SK-N-DZ (cell line): ENCODE results near the gene DGKG. TPM values are rescaled to one million over a fixed set of nuclear protein-coding genes. Genes with fewer than 3 reads are reported as not detected.

Source experiments
- DNase-seq: peaks from one replicate; pipeline ENCODE4 v3.0.0-alpha.2; 2015; ENCODE audit warnings: low spot score
- polyA plus RNA-seq, 2 experiments: library from polyadenylated mRNA; depleted of rRNA; stranded (reverse); fragments of >200 nt; gene quantifications; 2 replicates each; pipeline ENCODE4 v1.2.3, GENCODE V29; 2014

DGKG gene
- polyA plus RNA-seq (2014; cell fraction: cytosol; rRNA removed): not detected in 2 replicates
- polyA plus RNA-seq (2014; cell fraction: nucleus; rRNA removed): not detected in 2 replicates

DNA sequence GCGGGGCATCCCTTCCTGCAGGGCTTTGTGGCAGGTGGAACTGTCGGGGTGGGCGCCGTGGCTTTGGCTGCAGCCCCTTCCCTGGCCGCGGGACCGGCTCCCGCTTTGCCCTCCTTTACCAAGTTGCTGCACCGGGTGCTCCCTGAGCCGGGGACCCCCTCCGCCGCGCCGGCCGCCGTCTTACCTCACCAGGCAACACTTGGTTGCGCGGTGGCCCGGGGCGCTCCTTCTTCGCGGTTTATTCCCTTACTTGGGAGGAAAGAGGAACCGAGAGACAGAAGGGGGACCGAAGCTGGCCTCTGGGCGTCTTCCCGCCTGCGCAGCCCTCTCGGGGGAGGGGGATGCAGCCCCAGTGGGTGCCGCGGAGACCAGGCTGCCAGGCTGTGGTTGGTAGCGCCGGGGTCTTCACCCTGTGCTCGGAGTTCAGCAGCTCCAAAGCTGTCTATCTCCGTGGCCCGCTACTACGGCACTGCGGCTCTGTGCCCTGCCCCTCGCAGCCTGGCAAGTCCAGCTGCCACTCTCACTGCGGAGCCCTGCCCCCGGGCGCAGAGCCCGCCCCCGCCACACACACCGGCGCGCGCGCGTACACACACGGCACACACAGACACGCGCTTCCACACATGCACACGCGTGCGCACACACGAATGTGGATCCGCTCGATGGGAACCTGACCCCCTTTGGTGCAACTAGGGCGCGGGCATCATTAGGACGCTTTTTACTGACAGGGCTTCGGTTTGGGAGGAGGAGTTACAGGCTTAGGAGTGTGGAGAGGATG lies at the start of gene DGKG:
Gene DGKG, minus strand, starts transcription at position 473 of the 775 bp plus-strand sequence. CDS start 41,775 bp downstream, outside the sequence.
- no peak for DNase-seq

DNA sequence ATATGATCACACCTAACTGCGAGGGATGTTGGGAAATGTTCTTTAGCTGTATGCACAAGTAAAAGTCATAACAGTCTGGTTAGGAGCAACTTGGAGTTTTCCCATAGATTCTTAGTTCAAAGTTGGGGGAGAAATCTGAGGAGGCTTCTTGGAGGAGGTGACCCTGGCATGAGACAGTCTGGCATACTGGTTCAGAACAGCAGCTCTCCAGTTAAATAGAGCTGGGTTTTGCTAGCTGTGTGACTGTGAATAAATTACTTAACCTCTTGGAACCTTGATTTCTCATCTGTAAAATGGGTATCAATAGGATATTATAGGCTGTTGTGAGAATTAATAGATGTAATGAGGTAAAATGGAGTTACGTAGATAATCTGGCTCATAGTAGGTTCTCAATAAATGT lies 49.1 kb upstream of the DGKG start:
- DNase-seq: no peak

DNA sequence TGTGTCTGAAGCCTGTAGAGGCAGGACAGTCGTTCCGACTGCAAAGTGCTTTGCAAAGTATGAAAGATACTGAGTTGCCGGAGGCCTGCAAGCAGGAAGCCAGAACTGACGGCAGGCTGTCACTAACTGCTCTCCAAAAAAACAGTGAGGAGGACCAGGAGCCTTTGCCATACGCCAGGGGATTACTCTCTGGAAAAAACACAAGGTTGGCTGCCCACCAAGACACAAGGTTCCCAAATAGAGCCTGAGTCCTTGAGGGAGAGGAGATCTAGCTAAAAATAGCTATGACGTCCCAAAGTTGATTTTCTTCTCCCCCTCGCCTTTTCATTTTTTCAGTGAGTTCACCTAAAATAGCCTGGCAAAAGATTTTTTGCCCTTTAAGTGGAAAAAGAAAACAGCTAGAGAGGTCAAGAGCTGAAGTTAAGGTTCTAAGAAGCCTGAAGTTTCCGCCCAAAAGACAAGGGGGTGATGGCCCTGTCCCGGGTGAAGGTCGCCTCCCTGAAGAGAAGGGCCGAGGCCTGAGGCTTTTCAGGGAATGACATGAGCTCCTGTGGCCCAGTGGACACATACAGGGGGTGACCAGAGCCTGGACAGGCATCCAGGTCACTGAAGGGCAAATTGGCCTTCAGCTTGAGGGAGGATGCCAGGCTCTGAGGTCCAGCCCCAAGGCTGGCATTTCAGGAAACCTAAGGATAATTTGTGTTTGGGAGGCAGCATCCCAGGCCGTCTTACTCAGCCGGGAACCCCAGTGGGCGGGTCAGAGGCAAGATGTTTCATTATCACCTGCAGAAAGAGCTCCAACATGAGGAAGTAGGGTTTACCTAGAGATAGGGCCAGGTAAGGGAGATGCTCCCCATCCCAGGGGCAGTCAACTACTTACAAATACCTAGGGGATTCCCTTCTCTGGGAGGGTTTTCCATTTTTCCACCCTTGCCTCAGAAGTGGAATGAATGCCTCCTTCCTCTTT lies 44.9 kb upstream of the DGKG start:
- DNase-seq: no peak

DNA sequence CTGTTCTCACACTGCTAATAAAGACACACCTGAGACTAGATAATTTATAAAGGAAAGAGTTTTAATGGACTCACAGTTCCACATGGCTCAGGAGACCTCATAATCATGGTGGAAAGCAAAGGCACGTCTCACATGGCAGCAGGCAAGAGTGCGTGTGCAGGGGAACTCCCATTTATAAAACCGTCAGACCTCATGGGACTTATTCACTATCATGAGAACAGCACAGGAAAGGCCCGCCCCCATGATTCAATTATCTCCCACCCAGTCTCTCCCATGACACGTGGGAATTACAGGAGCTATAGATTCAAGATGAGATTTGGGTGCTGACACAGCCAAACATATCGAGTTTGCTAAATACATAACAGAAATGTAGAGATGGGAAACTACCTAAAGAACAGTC lies 39.5 kb upstream of the DGKG start:
- DNase-seq: no peak

DNA sequence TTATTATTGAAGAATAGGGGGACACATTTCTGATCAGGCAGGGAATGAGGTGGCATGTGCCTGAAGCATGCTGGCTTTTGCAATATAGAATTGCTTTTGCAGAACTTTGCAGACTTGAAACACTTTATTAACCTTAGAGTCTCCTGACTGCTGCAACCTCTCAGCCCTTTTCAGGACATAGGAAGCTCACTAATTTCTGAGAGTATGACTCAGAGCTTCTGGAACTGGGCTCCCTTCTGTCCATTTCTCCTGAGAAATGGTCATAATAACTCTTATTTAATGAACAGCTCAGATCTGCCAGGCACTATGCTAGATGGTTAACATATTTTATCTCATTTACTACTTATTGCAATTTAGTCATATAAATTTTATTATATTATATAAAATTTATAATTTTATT lies 38.6 kb upstream of the DGKG start:
- no peak for DNase-seq

DNA sequence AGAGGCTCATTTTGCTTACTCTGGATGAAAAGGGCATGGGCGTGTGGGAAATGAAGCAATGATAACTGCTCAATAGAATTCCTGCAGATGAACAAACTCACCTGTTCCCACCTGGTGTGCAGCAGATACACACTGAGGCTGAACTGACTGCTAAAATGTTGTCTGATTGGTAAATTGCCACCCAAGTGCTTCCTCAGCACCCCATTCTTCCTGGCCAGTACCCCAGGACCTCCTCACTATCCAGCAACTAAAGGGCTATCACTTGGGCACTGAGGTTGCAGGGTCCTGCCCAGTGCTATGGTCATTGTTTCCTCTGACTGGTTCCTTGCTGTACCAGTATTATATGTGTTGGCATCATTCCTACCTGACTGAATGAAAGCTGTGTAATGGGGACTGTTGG lies 38.0 kb upstream of the DGKG start:
- DNase-seq: no peak

DNA sequence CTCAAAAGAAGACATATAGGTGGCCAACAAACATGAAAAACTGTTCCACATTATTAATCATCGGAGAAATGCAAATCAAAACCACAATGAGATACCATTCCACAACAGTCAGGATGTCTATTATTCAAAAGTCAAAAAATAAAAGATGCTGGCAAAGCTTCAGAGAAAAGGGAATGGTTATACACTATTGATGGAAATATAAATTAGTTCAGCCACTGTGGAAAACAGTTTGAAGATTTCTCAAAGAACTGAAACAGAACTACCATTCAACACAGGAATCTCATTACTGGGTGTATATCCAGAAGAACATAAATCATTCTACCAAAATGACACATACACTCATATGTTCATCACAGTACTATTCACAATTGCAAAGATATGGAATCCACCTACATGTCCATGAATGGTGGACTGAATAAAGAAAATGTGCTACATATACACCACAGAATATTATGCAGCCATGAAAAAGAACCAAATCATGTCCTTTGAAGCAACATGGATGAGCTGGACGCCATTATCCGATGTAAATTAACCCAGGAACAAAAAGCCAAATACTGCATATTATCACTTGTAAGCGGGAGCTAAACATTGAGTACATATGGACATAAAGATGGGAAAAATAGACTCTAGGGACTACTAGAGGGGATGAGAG lies 32.7 kb upstream of the DGKG start:
- no peak for DNase-seq

DNA sequence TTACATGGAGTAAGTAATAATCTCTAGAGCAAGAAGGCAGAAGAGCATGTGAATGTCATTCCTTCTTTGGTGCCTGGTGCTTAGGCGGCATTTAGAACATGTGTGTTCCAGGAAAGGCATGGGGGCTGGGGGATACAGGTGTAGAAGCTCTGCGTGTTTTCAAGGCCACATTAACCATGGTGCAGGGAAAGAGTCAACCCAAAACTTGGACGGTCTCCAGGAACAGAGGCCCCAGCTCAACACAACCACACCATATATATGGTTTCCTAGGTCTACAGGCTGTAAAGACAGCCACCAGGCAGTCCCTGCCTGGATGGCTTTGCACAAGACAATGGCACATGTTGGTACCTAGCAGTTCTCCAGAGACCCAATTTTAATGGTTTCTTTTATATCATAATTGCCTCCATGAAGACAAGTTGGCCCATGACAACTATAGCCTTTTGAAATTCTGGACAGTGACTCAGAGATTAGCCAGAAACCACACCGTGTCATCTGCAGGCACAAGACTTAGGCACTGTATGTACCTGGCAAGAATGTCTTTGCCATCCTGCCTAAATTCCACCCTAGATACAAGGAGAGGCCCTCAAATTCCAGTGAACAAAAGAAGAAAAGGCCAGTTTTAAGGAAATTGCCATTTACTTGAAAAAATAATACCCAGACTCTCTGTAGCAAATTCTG lies 25.0 kb upstream of the DGKG start:
- no peak for DNase-seq

DNA sequence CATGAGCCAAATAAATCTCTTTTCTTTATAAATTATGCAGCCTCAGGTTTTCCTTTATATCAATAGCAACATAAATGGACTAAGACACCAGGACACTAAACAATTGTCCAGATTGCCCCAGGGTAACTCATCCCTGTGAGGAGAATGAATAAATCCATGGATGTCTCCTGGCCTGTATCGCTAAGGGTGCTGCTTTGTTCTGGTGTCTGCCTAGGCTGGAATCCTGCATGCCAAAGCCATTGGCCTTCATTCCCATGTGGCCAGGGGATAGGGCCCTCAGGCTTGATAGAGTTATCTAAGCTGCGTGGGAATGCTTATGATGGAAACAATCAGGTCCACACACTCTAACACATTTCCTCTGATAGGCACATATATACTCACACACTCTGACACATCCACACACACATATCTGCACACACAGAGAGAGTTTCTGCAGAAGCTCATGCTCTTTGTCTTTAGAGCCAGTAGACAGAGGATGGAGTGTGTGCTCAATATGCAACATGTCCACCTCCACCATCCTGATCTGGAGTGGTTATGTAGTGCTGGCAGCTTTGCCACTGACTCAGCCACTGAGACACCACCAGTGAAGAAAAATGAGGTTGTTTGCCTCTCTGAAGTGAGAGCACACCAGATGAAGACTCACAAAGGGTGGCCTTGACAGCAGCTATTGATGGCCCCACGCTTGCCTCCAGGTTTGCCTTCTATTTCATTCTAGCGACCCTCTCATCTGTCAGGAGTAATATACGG lies 24.0 kb upstream of the DGKG start:
- DNase-seq: no peak

DNA sequence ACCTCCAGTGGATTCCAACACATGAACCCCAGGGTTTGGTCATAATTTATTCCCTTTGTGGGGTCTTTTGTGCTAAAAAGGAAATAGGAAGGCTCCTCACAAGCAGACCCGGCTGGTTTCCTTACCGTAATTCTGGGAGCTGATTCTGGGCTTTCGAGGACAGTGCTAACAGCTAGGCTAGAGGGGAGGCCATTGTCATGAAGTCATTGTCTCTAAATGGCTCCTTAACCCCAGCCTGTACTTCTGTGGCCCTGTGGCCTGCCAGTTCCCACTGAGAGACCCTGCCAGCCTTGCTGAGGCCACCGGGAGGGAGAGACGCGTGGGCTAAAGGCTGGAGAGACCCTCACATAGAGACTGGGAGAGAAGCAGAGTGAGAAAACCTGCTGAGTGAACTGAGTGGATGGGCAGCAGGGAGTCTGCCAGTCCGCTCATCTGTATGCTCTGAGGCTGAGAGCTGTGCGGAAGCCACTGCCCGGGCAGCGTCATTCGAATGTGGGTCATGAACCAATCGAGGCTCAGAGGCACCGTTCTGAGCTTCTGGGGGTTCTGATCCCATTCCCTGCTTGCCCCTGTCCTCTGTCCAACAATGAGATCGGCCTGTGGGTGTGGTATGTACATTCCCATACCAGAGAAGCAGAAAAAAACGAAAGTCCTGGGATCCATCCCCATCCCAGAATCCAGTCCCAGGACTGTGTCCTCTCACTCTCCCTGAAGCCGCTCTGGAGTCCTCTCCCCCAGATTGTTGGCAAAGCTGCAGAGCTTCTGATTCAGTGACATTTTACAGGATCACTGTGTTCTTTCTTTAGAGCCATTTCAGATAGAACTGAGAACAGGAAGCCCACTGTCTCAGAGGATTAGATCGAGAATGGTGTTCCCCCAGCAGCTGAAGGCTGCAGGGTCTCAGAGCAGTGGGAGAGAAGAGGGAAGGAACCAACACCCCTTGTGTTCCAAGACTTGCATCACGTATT lies 21.3 kb upstream of the DGKG start:
- DNase-seq: no peak

DNA sequence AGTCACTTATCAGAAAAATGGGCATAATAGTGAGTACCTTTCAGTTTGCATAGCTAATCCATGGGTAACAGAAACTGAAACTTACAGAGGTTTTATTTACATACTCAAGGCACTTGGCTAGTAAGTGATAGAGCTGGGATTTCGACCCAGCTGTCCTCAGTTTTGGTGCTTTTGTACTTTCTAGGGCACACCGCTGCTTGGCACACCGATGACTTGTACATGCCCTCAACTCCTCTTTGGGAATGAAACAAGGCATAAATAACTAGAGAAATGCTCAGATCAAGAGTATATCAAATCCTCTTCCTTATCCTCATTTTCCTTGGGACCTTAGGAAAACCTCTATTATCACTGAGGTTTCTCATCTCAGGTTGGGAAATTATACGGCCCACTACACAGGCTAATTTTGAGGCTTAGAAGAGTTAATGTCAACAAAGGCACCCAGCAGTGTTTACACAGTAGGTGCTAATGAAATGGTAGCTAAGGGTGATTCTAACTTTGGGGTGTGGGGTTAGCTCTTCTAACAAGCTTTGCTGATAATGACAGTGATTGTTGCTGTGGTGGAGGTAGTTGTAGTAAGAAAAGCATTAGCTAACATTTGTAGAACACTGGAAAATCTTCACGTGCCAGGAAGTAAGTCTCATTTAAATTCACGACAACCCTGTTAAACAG lies 20.3 kb upstream of the DGKG start:
- DNase-seq: no peak

DNA sequence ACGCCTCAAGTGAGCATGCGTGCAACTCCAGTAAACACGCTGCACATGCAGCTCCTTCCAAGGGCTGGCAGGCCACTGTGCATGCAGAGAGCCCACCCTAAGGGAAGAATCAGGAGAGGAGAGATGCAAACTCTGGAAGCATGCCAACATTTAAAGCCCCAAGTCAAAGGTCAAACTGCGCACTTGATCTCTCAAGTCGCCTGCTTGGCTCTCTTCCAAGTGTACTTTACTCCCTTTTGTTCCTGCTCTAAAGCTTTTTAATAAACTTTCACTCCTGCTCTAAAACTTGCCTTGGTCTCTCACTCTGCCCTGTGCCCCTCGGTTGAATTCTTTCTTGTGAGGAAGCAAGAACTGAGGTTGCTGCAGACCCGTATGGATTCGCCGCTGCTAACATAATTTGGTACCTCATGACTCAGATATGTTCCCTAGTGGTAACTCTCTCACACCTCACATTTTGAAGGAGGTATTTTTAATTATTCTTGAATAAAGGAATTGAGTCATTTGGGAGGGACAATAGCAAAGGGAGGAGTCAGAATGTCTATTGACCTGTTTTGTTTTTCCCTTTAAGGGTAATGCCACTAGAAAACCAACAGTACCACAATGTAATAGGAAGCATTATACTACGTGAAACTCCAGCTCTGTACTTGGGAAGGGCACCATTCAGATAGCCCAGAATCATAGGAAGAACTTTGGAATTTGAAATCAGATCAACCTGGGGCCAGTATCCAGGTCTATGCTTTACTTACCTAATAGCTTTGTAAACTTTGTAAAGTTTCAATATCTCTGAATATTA lies 19.6 kb upstream of the DGKG start:
- no peak for DNase-seq

DNA sequence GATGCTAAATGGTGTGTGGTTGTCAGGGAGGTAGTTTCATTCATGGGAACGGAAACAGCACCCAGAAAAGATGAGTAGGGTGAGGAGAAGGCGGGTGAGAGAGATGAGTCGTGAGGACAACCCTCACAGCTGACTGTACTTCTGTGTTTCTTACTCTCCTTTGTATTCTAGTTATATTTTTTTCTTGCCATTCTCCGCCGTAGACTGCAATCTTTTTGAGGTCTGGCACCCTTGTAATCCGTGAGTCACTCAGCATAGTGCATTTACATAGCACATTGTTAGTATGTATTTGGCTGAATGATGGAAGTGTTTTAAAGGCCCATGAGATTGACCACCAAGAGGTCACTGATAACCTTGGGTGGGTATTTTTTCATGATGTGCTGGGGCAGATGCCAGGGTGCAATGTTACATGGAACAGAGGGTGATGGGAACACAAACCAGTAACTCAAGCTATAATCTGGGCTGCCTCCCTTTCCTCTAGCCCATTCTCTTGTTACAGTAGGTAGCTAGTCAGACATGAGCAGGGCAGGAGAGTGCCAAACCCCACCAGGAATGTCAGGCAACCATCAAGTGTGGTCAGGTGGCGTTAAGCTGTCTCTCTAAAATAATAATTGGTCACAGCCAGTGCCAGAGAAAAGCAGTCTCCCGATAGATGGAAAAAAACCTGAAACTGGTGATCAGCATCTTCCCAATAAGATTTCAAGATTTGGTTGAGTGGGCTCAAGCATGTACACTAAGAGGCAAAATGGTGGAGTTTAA lies 18.8 kb upstream of the DGKG start:
- no peak for DNase-seq

DNA sequence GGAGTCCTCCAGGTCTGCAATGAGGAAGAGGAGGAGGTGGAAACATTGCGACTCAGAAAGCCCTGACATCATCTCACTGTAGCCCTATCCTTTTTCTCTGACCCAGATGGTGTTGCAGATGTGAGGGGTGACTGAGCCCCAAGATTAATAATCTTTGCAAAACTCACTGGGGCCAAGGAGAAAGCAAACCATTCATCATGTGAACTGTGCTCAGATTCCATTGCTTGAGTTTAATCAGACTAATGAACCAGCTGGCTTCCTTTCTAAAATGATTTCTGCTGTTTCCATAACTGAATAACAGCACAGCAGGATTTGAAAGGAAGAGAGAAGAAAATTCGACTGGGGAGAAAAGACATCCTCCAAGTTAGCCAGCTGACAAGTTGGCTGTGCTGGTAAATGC lies 13.4 kb upstream of the DGKG start:
- no peak for DNase-seq

DNA sequence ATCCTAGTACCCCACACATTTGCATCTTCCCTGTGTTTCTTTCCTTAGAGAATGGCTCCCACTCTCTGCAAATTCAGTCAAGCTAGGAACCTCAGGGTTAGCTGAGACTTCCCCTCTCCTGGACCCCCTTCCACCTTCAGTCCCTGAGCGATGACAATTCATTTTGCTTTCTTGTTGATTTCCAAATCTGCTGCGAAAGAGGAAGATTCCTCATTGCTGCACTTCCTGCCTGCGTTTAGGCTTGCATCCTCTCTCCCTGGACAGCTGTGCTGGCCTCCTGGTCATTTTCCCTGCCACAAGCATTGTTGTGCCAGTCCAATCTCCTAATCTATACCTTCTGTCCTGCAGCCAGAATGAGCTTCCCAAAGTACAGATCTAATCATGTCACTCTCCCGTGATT lies 12.3 kb upstream of the DGKG start:
- no peak for DNase-seq

DNA sequence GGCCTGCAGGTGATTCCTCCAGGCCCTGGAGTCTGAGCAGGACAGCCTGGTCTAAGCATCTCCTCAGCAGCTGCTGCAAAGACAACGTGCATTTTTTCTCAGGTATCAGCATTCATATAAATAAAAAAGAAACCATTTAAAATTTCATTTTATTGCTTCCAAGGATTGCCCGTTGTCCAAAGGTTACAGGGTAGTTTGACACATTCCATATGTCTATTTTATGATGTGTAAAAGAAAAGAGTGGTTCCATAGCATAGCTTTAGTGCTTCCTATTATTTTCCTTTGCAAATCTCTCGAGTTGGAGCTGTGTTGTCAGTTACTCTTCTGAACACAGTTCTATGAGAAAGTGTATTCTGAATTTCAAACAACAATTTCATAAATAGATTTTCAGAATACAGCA lies 7.2 kb upstream of the DGKG start:
- no peak for DNase-seq

DNA sequence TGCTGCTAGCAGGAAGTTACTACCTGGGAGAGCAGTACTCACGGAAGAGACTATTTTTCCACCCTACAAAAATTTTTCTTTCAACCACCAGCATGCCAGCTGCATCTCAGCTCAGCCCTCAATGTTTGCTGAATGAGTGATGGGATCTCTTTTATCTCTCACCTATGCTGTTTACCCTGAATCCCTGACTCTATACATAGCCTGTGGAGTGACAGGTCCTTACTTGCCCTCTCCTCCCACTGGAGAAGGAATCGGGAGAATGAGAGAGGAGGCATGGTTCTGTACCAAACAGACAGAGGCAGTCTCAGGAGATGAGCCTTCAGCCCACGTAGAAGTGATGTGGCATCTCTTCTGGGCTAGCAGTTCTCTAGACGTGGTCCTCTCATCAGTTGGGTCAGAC lies 6.7 kb upstream of the DGKG start:
- DNase-seq: no peak
